Left hindlimb (tissue), 1 donor: ENCODE measurements around the gene ZPLD1.

ENCODE experiments used
- DNase-seq: peaks from one replicate; pipeline ENCODE4 v3.0.0-alpha.2; 2018

Gene ZPLD1

DNA sequence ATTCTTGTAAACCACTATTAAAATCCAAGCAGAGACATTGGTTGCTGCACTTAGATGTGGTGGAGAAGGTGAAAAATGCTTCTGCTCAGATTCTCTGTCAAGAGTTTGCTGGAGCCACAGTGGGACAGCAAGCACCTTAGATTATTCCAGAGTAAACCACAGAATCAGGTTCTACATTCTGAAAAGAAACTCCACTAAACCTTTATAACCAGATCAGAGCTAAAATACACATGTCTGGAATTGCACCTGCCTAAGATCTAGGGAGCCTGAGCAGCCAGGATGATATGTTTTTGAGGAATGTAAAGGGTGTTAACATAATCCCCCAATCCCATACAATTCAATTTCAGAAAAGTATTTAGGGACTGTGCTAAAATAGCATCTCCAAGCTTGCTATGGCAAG, at the start of gene ZPLD1:
Gene ZPLD1, plus strand, starts transcription at position 301 of the 400 bp plus-strand sequence. CDS start 3,473 bp downstream, outside the sequence.
- DNase-seq, result no peak

DNA sequence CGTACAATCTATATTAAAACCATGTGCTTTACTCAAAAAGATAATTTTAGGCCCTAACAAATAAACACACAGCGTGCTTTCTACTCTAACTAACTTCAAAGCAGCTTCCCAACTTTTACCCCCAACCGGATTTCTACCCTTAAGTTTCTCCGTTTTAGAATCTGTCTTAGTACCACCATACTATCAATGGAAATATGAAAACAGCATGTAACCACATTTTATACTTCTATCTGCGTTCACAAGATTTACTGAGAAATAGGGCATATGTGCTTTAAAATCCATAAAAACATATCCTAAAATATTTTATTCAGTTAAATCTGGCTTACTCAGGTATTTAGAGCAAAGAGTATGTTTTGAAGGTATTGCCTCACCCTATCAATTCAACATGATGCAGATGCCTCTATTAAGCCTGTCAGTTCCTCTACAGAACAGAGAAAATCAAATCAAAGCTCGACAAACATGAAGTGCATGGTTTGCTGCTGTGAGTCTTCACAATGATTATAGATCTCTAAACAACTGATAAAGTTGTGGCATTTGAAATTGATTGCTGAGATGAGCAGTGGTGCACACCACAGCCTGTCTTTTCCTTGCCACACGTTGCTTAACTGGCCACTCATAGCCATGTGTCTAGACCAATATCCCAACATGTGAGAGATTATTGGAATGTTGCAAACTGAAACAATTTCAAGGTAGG, 44.5 kb upstream of the ZPLD1 start:
- no peak for DNase-seq

DNA sequence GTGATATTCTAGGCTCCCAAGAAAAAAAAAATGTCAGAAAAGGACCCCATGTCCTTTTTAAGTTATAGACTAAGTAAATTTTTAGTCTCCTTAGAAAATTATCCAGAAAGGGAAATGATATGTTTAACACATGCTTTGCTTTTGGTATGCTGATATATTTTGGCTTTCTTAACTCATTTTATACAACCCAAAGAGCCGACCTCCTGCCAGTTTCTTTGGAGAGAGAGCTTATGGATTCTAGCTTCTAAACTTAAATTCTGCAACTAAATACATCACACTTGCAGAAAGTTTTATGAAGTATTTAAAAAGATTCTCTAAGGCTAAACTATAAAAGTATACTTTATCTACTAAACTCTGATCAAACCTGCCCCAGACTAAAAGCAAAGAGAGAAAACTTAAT, 43.9 kb upstream of the ZPLD1 start:
- no peak for DNase-seq

DNA sequence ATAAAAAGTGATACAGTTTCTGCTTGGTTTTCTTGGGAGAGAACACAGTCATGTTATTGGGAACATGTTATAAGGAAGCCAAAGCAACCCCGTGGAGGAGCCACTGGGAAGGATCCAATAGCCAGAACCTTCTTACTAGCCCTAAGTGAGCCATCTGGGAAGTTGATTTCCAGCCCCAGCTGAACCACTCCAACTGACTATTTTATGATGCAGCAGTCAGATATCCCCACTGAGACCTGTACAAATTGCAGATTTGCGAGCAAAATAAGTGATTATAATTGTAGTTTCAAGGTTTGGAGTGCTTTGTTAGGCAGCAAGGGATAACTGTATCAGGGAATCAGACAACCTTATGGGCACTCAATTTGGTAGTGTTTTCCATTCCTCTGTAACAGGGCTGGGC, 43.3 kb upstream of the ZPLD1 start:
- no peak for DNase-seq

DNA sequence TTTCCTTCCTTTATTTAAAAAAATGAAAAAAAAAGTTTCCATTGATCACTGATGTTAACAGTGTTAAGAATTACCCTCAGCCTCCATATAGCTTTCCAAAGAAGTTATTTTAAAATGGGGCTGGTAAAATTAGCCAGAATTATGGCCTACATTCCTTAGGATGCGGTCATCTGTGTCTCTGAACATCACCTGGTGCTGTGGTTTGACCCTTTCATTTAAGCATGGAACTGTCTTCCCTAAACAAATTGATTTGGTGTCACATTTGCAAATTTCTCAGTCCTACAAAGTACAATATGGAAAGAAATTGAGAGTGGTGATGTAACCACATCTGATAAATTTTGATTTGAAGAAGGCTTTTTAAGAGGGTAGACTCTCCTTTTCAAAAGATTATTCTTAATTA, 40.3 kb upstream of the ZPLD1 start:
- DNase-seq, result no peak

DNA sequence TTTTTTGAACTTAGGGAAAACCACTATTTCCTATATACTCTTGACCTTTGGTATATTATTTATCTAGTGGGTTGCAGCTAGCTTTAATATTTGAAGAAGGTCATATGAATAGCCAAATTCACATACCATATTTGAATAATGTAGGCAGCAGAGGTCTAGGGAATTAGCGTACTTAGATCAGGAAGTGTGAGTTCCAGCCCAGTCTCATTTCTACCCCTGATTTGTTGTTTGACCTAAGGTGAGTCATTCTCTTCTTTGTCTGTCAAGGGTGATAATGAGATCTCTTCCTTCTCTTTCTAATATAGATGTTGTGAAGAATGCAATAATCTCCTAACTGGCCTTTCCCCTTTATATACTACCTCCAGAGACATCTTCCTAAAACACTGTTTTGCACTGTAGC, 36.6 kb upstream of the ZPLD1 start:
- DNase-seq, result no peak

DNA sequence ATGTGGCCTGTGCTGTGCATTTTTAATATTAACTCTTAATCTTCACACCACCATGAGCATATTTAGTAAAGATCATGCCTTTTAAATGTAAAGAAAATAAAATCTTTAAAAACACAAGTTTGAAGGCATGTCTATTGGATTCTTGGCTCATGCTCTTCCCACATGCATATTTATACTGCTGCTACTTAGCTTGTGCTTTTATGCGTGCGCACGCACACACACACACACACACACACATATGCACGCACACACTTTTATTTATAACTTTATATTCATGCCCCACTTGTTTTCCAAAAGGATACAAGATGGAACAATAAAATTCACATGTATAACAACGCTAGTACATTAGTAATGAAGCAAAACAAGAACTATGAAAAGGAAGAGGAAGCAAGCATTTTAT, 36.1 kb upstream of the ZPLD1 start:
- no peak for DNase-seq

DNA sequence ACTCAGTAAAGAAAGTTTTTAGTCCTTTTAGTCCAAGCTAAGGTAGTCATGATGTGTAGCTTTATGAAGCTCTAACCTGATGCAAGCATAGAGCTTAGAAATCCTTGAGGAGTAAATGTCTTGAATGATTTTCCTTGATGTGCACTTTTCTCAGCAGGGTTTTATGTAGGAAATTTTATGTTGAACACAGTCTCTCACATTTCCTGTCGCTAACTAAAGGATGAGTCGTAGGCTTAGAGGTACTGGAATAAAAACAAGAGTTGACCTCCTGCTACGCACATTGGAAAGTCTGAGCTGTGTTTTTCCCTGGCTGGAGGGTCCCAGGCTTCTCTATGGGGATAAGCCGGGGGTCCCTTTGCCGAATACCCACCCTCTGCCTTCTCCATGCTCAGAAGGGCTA, 34.7 kb upstream of the ZPLD1 start:
- no peak for DNase-seq

DNA sequence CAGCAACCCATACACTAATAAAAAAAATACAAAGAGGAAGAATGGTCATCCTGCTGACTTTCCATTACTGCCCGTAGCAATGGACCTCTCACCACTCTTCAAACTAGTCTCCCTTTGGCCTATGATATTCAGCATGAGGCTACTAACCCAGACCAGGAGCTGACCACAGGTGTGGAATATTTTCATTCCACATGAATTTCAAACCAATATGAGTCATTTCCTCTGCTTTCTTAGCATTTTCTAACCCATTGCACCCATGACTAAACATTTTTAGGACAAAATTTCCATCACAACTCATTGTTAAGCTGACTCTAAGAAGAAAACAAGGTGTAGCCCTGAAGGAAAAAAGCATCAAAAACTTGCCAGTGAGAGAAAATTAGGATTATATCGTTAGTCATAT, 34.0 kb upstream of the ZPLD1 start:
- DNase-seq, result no peak

DNA sequence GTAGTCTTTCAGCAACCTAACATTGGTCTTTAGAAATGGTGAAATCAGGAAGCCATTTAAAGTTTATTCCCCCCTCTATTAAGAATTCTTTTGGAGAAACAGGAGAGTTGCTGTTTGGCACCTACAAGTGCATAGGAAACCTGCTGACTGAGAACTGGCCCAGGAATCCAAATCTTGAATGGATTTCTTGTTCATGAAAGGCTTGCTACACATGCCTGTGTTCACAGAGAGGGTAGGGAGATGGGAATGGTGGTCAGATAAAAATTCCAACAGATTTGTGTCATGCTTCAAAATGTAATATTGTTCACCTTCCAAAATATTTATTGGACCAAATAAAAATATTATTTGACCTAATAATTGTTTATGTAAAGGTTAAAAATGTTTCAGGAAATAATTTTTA, 24.2 kb upstream of the ZPLD1 start:
- no peak for DNase-seq

DNA sequence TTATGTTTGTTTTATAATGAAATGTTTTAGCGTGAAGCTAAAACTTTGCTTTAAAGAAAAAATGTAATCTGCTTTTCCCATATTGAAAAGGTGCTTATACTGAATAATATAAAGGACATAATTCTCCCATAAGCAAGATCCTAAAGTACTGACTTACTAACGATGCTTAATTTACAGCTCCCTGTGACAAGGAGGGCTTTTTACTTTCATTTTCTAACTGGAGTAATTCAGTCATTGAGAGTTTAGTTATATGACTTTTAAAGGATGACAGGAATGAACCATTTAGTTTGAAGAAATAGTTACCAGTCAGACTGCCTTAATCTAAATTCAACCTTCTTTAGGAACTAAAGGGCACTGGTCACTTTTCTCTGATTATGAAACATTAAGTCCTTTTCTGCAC, 19.3 kb upstream of the ZPLD1 start:
- no peak for DNase-seq

DNA sequence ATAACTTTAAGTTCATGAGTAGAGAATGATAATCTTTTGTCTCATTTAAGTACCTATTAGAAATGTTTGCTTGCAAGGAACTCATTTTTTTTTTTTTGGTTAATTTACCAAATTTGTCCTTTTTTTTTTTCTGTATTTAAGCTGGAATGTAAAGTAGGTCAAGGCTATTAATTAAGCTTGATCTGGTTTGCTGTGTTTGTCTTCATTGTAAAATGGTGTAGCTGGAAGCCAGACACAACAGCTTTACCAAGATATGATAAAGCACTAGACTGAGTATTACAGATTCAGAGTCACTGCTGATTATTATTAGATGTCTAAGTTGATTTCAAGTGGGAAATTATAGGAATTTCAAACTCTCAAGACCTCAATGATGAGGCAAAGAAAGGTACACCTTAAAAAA, 15.0 kb upstream of the ZPLD1 start:
- no peak for DNase-seq

DNA sequence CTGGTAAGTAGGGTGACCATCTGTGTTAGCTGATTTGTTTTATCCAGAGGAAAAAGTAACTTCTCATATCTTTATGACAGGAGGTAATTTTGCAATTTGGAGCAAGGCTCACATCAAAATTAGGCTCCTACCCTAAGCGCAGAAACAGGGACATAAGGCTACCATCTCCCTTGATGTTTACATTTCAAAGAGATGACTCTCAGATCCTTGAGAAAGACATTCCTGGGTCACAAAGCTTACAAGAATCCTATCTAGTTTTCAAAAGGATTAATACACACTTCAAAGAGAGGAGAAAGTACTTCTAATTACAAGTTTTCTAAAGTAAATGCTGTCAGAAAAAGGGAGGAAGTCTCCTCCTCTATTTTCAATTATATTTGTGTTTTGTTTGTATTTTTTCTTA, 7.0 kb downstream of the ZPLD1 start:
- no peak for DNase-seq

DNA sequence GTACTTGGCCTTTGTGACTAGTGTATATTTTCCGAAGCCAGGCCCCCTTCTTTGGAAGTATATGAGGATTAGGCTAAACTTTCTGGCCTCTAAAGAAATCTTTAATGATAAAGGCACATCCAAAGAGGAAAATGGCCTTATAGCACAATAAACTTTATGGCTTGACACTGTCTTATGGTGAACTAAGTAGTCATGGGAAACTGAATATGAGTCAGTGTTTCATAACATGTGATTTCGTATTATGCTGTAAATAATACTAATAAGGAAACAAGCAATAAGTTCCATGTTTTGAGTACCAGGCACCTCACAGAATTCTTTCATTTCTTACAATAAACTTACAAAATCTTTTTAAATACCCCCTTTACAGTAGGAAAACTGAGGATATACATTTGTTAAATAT, 8.2 kb downstream of the ZPLD1 start:
- no peak for DNase-seq

DNA sequence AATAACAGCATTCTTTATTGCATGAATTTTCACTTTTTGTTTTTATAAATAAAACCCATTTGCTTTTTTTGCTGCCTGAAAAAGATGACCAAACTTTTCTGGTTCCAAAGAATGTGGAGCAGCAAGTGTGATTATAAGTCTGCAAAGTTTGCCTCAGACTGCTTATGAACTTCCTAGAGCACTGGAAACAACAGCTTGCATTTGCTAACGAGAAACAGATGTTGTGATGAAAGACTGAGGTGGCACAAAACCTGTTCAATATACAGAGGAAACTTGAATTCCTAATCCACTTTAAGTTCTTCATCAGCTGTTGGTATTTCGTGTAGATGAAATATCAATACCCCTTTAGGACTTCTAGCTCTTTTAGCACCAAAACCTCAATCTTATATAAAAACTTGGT, 9.3 kb downstream of the ZPLD1 start:
- no peak for DNase-seq

DNA sequence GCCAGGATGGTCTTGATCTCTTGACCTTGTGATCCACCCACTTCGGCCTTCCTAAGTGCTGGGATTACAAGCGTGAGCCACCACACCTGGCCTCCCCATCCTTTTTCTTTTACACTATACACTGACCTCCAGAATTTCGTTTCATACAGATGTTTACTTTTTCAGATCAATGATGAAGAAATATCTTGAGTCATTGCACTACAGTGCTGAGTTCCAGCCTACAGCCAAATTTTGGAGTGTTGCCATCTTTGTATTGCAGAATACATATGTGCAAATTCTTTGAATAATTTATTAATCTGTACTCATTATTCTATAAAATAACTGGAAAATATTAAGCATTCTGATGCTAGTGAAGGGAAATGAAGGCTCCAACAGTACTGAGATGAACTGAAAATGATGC, 12.5 kb downstream of the ZPLD1 start:
- no peak for DNase-seq

DNA sequence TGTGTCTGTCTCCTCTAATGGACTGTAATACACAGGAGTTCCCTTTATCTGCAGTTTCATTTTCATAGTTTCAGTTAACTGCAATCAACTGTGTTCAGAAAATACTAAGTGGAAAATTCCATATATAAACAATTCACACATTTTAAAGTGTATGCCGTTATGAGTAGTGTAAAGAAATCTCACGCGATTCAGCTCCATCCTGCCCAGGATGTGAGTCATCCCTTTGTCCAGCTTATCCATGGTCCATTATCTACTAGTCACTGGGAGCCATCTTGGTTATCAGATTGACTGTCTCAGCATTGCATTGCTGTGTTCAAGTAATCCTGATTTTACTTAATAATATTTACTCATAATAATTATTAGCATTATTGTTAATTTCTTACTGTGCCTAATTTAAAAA, 14.5 kb downstream of the ZPLD1 start:
- DNase-seq, result no peak

DNA sequence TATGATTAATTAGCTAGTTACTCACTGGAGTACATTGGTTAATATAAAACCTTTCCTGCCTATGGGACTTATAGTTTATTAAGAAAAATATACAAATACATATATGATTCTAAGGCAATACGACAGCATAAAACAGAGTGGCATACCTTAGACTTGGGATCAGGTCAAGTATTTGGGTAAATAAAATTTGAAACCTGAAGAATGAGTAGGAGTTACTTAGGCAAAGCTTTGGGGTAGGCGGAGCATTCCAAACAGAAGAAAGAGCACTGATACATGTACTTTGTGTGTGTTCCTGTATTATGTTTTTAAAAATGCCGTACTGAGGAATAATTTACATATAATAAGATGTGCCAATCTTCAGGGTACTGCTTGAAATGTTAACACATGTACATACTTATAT, 15.1 kb downstream of the ZPLD1 start:
- DNase-seq, result no peak

DNA sequence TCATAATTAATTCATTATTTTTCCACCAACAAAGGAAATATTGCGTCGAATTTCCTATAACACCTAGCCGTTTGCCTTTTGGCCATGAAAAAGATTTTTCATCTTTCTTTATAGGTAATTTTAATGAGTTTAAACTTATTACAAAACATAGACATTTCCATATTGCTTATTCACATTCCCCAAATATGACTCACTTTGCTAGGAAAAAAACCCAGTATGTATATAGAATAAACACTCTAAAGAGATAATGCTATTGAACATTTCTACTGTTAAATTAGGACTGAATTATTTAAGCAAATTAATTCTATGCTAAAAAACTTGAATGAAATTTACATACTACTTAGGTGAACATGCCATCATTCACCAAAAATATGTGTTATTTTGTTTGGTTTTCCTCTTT, 16.2 kb downstream of the ZPLD1 start:
- DNase-seq, result no peak

DNA sequence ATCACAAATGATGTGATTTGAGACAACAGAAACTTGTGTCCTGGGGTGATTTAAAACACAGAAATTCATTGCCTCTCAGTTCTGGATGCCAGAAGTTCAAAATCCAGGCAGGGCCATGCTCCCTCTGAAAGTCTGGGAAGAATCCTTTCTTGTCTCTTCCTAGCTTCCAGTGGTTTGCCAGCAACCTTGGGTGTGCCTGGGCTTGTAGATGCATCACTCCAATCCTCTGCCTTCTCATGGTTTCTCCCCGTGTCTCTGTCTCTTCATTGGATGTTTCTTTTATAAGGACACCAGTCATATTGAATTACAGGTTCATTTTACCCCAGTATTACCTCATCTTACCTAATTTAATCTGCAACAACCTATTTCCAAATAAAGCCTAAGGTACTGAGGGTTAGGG, 16.7 kb downstream of the ZPLD1 start:
- DNase-seq, result no peak

DNA sequence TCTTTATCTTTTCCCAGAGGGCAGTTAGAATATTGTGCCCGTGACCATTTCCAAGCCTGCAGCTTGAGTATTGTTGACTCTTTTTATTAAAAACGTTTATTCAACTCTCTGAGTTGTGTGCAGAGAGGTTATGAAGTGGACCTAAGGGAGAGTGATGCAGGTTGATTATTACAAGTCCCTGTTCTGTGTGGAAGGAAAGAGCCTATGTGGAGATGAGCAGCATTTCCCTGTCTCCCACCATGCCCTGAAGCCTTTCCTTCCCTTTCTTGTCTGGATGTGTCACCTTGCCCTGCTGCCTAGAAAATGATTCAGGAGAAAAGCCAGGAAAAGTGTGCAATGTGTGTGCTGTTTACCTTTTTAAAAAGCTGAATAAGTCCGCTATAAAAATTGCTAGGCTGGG, 19.4 kb downstream of the ZPLD1 start:
- DNase-seq, result no peak

DNA sequence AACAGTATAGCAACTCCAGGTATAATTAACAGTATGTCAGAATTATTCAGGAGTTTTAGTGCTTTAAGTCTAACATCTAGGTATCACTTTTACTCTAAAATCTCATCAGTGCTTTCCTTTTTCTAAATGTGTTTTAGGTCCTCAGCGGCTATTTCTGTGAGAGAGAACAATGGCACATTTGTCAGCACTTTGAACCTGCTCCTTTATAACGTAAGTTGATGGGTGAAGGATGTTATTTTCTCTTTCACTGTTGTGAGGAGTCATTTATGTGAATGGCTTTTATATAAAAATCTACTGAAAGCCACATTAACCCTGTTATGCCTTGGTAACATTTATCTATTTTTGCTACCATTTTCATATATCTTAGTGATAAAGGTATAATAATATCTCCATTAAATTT, 22.8 kb downstream of the ZPLD1 start:
- DNase-seq, result no peak

DNA sequence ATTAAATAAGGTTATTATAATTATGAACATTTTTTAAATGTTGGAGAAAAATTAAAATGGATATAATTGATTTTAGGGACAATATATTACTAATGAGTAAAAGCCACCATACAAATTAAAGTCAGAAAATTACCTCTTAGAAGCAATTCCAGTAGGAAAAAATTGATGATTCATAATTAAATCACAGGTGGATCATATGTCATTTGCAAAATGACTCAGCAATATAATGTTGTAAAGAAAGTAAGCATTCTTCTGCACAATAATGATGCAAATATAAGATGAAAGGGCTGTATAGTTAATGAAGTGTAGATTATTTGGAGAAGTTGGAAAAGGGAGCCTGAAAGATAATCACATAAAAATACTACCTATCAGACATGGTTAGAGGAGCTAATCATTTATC, 25.8 kb downstream of the ZPLD1 start:
- DNase-seq, result no peak

DNA sequence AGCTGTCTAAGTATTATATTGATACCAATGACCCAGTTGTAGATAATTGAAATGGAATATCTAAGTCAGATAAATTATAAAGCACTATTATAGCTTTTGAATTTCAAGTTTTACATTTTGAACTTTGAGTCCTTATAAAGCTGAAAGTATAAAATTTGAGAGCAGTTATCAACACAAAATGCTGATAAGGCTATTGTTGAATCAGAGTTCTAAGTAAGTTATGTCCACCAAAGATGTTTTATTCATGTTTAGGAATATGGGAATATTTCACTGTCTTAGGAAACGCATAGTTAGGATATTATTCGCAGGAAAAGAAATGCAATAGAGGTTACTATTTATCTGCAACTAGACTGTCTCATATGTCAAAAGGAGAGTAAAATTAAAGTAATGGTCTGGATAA, 29.4 kb downstream of the ZPLD1 start:
- no peak for DNase-seq

DNA sequence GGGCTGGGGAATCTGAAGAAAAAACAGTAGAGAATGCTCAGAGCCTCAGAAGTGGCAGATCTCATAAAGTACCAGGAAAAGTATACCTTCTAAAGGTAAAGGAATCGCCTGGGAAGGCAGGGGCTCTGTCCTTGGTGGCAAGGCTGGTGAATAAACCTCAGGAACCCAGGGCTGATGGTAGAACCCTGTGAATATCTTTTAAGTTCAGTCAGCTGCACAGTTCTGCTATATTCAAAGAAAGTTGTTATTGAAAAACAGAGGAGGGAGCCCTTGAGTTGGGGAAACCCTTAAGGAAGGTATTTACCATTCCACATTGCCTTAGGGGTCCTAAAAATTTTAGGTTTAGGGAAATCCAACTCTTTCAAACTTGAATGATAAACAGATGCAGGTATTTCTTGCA, 31.2 kb downstream of the ZPLD1 start:
- DNase-seq, result no peak

DNA sequence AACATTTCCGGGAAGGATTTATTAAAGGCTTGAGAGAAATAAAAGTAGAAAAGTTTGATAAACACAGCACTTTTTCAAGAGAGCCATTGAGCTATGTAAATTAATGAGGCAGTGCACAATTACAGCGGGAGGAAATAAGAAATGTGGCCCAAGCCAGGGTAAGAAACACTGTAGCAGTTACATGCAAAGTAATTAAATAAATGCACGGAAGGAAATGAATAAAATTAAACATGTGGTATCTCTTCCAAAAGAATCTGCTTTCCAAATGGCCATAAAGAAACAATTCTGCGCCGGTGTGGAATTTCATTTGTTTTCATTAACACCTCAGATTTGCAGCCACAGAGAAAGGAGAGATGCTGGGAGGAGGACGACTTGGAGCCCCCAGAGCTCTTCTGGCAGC, 35.3 kb downstream of the ZPLD1 start:
- DNase-seq, result no peak
